Left lung (tissue), 10 donors: ENCODE measurements around the gene RNF126. TPM values are rescaled to one million over a fixed set of nuclear protein-coding genes. Genes with fewer than 3 reads are reported as not detected.
"Not testable (repeated sequence)": the region's sequence is repeated elsewhere in the genome, so short reads cannot be mapped to it uniquely, and the experiment has no call there.

Experiments used
- ATAC-seq: fragments of 200-7000 bp; cut with Tn5 transposase; one replicate; pipeline ENCODE4 v1.9.1; 2020; ENCODE audit warnings: moderate library complexity
- DNase-seq, 4 donors: peaks; one replicate each; pipeline ENCODE4 v3.0.0-alpha.2; 2013 to 2020
- H3K27ac ChIP-seq, 2 donors: fragments of 200-600 bp; sonication (generic) in 1 of 2; one replicate each; pipeline versions ENCODE4 v1.5.0 to v1.8.0; 2020 to 2021
- H3K27me3 ChIP-seq, 2 donors: fragments of 200-600 bp; sonication (generic) in 1 of 2; one replicate each; pipeline versions ENCODE4 v1.5.0 to v1.8.0; 2020 to 2021
- H3K36me3 ChIP-seq, 2 donors: fragments of 200-600 bp; sonication (generic) in 1 of 2; one replicate each; pipeline versions ENCODE4 v1.5.0 to v1.8.0; 2020 to 2021
- H3K4me1 ChIP-seq, 2 donors: fragments of 200-600 bp; one replicate each; pipeline ENCODE4 v1.8.0; 2021
- H3K4me3 ChIP-seq, 2 donors: fragments of 200-600 bp; sonication (generic) in 1 of 2; one replicate each; pipeline versions ENCODE4 v1.5.0 to v1.8.0; 2020 to 2021; ENCODE audit warnings: mild to moderate bottlenecking in 1 of 2
- H3K9me3 ChIP-seq, 2 donors: fragments of 200-600 bp; sonication (generic) in 1 of 2; one replicate each; pipeline versions ENCODE4 v1.5.0 to v1.8.0; 2020 to 2021
- CTCF ChIP-seq, 2 donors: fragments of 200-600 bp; sonication (generic) in 1 of 2; IDR thresholded peaks; one replicate each; pipeline versions ENCODE4 v1.5.0 to v1.8.0; 2021; ENCODE audit warnings: antibody characterized with exemption in 2 of 2
- intact Hi-C, 2 donors: fragments of 100-400 bp; cut with DNase I; formaldehyde crosslinking; loops; one replicate each; pipeline versions ENCODE4 v1.11.2 to v1.14.2; 2022
- polyA plus RNA-seq, 6 donors: library from polyadenylated mRNA; unstranded; fragments of 120-200 nt; gene quantifications; one replicate each; pipeline ENCODE4 v1.2.1, GENCODE V29; 2013; ENCODE audit not compliant: insufficient read length in 6 of 6
- total RNA-seq, 2 donors: library from RNA; stranded (reverse); fragmentation: NEBNext Ultra II Directional; extraction: Animal tissue kit (Norgen Biotek cat#: 25700); gene quantifications; one replicate each; pipeline ENCODE4 v1.2.1, GENCODE V29; 2021
- donor health status: DM: no; HTN: yes; CAD: no.
- donor health status: DM: no; HTN: no; CAD: no.

The RNF126 gene
- total and polyA plus RNA-seq, 8 donors, result 15.4 to 34.0 (median 23.1) TPM

GRCh38 chr19:676339-677105 is 13.5 kb upstream of the RNF126 start, which contains the start of gene FSTL3:
Gene FSTL3, plus strand, starts transcription at chr19:676392. Its CDS starts 32 bp downstream, at chr19:676424.
- TF ChIP-seq CTCF (IDR thresholded peaks at IDR 0.05), result no peak
- H3K9me3 ChIP-seq, result no peaks in the 10 kb centered on the region
- no peaks in the 10 kb centered on the region for H3K36me3 ChIP-seq
- H3K4me3 ChIP-seq, result peak within 1 kb of the TSS; percentile 57 to 60
- ATAC-seq, result no peak
- intact Hi-C loops, result no loop called here
- H3K4me1 ChIP-seq, result peaks cover 11 to 69% of the 10 kb centered on the region in 2 donors
- H3K27ac ChIP-seq, result peak within 1 kb of the TSS; percentile 74 to 90
- peaks cover 0 to 40% of the 10 kb centered on the region in 2 donors for H3K27me3 ChIP-seq
- DNase-seq, result no peak

DNA sequence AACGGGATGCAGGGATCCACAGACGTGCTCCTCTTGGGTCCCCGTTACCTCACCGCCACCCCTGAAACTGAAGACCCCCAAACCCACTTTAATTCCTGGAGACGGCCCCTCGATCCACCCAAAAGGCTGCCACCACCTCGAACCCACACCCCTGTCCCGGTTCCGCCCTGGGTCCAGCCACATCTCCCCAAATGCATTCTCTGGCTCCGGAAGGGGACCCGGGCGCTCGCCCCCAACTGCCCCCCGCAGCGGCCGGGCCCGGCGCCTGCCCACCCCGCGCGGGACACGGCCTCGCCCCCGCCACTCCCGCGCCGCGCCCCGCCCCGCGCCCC is 13.0 kb upstream of the RNF126 start:
- H3K27me3 ChIP-seq, result peaks cover 0 to 40% of the 10 kb centered on the region in 2 donors
- intact Hi-C loops, result no loop called here
- H3K9me3 ChIP-seq, result no peaks in the 10 kb centered on the region
- ATAC-seq (no peak), DNase-seq (no peak)
- H3K4me1 ChIP-seq, result peaks cover 11 to 65% of the 10 kb centered on the region in 2 donors
- peak overlapping the region; percentile 57 to 60 for H3K4me3 ChIP-seq
- TF ChIP-seq CTCF (IDR thresholded peaks at IDR 0.05), result no peak
- H3K27ac ChIP-seq, result peak overlapping the region in 1 of 2 donors; percentile 39
- H3K36me3 ChIP-seq, result no peaks in the 10 kb centered on the region

GRCh38 chr19:674282-675151 is 11.5 kb upstream of the RNF126 start:
- Histone ChIP-seq H3K27ac (no peak overlapping the region), H3K4me3 (no peak overlapping the region), H3K4me1 (peaks cover 10 to 61% of the 10 kb centered on the region in 2 donors), H3K27me3 (peaks cover 0 to 40% of the 10 kb centered on the region in 2 donors), H3K36me3 (no peaks in the 10 kb centered on the region), H3K9me3 (no peaks in the 10 kb centered on the region)
- no peak for DNase-seq
- no peak for TF ChIP-seq CTCF (IDR thresholded peaks at IDR 0.05)
- intact Hi-C loops, result no loop called here
- ATAC-seq, result no peak

- Histone ChIP-seq H3K27ac (no peak overlapping the region), H3K27me3 (peaks cover 0 to 17% of the 10 kb centered on the region in 2 donors), H3K4me3 (no peak overlapping the region), H3K36me3 (no peaks in the 10 kb centered on the region), H3K9me3 (no peaks in the 10 kb centered on the region), H3K4me1 (peaks cover 3 to 34% of the 10 kb centered on the region in 2 donors)
- ATAC-seq (no peak), DNase-seq (no peak)
- intact Hi-C loops, result no loop called here
- no peak for TF ChIP-seq CTCF (IDR thresholded peaks at IDR 0.05)
Measured at GRCh38 chr19:670609-671075, 7.6 kb upstream of the RNF126 start.

DNA sequence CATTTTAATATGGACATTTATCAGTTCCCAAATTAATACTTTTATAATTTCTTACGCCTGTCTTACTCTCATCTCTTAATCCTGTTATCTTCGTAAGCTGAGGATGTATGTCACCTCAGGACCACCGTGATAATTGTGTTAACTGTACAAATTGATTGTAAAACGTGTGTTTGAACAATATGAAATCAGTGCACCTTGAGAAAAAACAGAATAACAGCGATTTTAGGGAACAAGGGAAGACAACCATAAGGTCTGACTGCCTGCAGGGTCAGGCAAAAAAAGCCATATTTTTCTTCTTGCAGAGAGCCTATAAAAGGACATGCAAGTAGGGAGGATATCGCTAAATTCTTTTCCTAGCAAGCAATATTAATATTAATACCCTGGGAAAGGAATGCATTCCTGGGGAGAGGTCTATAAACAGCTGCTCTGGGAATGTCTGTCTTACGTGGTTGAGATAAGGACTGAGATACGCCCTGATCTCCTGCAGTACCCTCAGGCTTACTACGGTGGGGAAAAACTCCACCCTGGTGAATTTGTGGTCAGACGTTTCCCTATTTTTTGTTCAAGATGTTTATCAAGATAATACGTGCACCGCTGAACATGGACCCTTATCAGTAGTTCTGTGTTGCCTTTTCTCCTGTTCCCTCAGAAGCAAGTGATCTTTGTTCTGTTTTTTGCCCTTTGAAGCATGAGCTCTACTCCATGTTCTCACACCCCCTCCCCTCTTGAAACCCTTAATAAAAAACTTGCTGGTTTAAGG is 5.8 kb upstream of the RNF126 start:
- intact Hi-C loops, result loop anchor here in 1 of 2 donors (10.0 kb wide), 1 partner anchor 66 kb away; no protein-coding TSS in a partner anchor
- H3K27me3 ChIP-seq, H3K9me3 ChIP-seq, ATAC-seq, H3K36me3 ChIP-seq, H3K4me3 ChIP-seq, H3K27ac ChIP-seq, DNase-seq: not testable (repeated sequence)
- peaks cover 7 to 35% of the 10 kb centered on the region in 2 donors for H3K4me1 ChIP-seq

DNA sequence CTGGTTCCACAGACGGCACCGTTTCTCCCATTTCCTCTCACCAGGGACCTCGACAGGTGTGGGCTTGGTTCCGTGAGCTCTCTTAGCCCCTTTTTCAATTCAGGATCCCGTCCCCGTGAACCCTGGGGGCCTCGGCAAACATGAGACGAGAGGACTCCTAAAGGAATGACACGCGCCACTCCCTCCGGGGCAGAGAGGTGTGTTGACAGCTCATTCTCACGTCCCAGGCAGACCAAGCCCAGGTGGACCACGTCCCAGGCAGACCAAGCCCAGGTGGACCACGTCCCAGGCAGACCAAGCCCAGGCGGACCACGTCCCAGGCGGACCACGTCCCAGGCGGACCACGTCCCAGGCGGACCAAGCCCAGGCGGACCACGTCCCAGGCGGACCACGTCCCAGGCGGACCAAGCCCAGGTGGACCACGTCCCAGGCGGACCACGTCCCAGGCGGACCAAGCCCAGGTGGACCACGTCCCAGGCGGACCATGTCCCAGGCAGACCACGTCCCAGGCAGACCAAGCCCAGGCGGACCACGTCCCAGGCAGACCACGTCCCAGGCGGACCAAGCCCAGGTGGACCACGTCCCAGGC is 4.1 kb upstream of the RNF126 start:
- H3K9me3 ChIP-seq, H3K36me3 ChIP-seq, H3K4me3 ChIP-seq, H3K27ac ChIP-seq, ATAC-seq, H3K27me3 ChIP-seq, DNase-seq: not testable (repeated sequence)
- intact Hi-C loops, result loop anchor here in 1 of 2 donors (10.0 kb wide), 1 partner anchor 68 kb away; no protein-coding TSS in a partner anchor
- peaks cover 12 to 37% of the 10 kb centered on the region in 2 donors for H3K4me1 ChIP-seq
